ENCODE data around the gene SNX19.

DNA sequence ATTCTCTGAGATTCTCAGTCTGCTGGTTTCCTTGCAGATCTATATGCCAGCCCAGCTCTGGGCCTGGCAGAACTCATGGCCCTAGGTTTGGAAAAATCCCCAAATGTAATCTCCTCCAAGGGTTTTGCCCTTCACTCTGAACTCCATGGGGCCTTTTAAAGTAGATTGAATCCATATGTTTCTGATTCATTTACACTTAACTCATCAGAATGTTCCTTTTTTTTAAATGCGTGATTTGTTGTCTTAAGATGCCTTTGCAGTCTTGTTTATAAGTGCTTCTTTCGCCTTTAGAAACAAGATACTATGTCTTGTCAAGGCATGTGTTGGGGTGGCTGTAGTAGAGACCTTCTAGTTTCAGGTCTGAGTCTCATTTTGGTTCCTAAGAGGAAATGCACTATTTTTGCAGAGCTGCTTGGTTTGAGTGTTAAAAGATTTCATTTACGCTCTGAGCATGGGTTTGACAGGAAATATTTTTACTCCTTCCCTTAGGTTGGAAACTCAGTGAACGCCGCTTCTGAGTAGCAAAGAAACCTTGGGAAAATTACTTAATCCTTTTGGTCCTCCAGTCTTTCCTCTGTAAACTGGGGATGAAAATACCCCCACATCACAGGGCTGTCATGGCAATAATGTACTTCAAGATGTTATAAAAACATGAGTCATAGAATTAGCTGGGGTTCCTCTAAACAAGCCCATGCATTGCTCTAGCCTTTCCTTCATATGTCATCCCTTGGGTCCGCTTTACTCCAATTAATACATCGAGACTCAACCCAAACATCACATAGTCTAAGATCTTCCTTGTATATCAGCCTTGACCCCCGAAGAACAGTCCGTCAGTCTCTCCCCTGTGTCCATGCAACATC, 83.5 kb downstream of the SNX19 start:
- TF ChIP-seq, protein P1, sequence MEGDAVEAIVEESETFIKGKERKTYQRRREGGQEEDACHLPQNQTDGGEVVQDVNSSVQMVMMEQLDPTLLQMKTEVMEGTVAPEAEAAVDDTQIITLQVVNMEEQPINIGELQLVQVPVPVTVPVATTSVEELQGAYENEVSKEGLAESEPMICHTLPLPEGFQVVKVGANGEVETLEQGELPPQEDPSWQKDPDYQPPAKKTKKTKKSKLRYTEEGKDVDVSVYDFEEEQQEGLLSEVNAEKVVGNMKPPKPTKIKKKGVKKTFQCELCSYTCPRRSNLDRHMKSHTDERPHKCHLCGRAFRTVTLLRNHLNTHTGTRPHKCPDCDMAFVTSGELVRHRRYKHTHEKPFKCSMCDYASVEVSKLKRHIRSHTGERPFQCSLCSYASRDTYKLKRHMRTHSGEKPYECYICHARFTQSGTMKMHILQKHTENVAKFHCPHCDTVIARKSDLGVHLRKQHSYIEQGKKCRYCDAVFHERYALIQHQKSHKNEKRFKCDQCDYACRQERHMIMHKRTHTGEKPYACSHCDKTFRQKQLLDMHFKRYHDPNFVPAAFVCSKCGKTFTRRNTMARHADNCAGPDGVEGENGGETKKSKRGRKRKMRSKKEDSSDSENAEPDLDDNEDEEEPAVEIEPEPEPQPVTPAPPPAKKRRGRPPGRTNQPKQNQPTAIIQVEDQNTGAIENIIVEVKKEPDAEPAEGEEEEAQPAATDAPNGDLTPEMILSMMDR (IDR thresholded peaks at IDR 0.05) = no peak
- no peak for TF ChIP-seq POLR2A (IDR thresholded peaks at IDR 0.05)

Data from adrenal gland (tissue), 5 donors.